HG03460 (cell line): ENCODE results near the gene LRRC8B.
"Not testable (repeated sequence)": the region's sequence is repeated elsewhere in the genome, so short reads cannot be mapped to it uniquely, and the experiment has no call there.

Experiments used
- ATAC-seq: cut with Tn5 transposase; IDR thresholded peaks from one replicate; pipeline ENCODE4 v1.9.1; 2021; ENCODE audit not compliant: unreplicated experiment

Gene LRRC8B

GRCh38 chr1:89578946-89579684, 54.5 kb downstream of the LRRC8B start:
- no peak for ATAC-seq

- no peak for ATAC-seq
Measured at GRCh38 chr1:89580036-89580435, 55.4 kb downstream of the LRRC8B start.

DNA sequence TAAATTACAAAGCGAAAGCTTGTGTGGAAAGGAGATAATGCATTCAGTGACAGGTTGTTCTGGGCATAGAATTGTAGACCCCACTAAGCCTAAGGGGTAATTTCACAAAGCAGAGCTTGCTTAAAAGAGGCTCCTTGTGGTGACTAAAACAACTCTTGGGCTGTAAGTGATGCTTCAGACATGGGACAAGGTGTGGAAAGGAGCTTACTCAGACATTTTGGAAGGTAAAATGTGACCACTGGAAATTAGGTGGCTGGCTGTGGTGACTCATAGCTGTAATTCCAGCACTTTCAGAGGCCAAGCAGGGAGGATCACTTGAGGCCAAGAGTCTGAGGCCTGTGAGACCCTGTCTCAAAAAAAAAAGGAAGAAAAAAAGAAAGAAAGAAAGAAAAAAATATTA, 57.2 kb downstream of the LRRC8B start:
- no peak for ATAC-seq

- no peak for ATAC-seq
Measured at GRCh38 chr1:89582571-89582970, 57.9 kb downstream of the LRRC8B start.

DNA sequence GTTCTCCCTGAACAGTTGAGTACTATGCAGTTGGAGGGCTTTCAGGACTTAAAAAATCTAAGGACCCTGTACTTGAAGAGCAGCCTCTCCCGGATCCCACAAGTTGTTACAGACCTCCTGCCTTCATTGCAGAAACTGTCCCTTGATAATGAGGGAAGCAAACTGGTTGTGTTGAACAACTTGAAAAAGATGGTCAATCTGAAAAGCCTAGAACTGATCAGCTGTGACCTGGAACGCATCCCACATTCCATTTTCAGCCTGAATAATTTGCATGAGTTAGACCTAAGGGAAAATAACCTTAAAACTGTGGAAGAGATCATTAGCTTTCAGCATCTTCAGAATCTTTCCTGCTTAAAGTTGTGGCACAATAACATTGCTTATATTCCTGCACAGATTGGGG, 59.6 kb downstream of the LRRC8B start:
- ATAC-seq: no peak

DNA sequence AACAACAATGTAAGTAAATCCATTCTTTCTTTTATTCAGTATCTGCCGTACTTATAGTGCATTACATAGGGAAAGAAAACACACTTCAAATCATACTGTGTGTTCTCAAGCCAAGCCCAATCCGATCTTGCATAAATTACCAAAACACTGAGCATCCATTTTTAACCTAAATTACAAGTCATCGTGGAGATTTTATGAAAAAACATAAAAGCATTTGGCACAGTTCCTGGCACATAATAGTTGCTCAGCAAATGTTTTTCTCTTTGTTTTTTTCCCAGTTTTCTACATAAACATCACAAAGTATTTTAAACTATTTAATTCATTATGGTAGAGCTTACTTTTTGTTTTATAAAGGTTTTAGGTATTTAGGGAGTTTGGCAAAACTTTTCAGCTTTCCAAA, 60.2 kb downstream of the LRRC8B start:
- no peak for ATAC-seq

- no peak for ATAC-seq
Measured at GRCh38 chr1:89587729-89588161, 63.1 kb downstream of the LRRC8B start.

DNA sequence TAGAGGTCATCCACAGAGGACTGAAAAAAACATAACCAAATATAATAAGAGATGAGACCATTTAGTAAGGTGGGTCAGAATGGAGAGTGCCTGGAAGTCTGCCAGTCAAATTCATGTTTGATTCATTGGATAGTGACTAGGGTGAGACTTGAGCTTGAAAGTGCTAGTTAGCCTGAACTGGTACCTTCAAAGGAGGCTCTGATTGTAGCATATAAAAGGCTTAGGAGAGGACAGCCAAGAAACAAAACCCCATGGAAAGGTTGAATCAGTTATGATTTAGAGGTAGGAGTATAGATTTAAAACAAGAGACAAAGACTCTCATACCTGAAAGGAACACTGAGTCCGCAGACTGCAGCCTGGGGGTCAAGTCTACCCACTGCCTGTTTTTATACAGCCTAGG, 63.9 kb downstream of the LRRC8B start:
- ATAC-seq: no peak

DNA sequence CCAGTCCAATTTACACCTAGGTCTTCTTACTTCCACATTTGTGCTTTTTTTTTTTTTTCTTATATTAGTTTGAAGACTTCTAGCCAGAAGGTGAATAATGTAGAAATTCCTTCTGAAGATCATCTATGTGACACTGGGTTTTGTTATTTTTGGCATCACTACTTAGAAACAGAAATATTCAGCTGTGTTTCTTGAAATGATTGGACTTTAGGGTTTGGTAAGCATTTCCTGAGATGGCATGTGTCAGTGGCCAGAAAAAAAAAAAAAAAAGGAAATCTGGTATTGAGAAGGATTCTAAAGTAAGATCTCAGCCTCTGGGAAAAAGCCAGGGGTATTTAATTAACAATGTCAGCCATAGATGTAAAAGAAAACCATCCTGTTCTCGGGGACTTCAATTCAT, 64.9 kb downstream of the LRRC8B start:
- no peak for ATAC-seq

DNA sequence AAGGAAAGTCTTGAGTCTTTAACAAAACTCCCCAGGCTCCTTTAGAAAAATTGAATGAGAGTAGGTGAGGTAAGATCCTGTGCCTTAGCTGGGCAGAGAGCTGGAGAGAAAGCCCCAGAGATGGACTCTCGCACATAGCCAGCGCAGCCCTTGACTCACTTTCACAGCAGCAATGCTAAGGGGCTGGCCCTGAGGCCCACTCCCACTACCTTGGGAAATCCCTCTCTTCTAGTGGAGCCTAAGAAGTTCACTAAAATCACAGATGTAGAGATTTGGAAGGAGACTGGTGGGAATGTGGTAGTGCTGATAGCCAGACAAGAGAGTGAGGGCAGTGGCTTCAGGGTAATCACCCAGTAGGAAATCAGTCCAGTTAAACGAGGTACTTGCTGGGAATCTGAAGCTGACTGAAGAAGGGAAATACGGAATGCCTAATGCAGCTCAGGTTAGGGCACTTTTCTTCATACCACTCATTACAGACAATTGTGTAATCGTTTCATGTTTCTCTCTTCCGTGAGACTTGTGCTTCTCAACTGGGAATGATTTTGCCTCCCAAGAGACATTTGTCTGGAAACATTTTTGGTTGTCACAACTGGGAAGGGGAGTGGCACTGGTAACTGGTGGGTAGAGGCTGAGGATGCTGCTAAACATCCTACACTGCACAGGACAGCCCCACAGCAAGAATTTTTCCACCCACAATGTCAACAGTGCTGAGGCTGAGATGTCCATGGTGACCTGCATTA, 65.9 kb downstream of the LRRC8B start:
- ATAC-seq: no peak

GRCh38 chr1:89592861-89593302, 68.3 kb downstream of the LRRC8B start:
- not testable (repeated sequence) for ATAC-seq

- no peak for ATAC-seq
Measured at GRCh38 chr1:89594096-89594740, 69.6 kb downstream of the LRRC8B start.

DNA sequence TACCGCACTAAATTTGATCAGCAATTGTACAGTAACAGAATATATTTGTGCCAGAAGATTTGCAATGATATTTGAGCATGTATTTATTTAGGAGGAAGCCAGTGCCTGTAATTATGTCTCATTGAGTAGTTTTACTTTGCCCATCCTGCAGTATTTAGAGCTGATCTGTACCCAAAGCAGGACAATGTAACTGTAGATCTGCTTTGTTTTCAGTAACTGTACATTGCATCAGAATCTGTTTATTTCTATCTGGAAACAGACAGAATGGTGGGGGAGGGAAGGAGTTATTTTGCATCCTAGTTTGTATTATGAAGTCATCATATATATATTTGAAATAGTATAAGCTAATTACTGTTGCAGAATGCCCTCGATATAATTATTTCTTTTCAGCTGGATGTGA, 72.1 kb downstream of the LRRC8B start:
- ATAC-seq: no peak

DNA sequence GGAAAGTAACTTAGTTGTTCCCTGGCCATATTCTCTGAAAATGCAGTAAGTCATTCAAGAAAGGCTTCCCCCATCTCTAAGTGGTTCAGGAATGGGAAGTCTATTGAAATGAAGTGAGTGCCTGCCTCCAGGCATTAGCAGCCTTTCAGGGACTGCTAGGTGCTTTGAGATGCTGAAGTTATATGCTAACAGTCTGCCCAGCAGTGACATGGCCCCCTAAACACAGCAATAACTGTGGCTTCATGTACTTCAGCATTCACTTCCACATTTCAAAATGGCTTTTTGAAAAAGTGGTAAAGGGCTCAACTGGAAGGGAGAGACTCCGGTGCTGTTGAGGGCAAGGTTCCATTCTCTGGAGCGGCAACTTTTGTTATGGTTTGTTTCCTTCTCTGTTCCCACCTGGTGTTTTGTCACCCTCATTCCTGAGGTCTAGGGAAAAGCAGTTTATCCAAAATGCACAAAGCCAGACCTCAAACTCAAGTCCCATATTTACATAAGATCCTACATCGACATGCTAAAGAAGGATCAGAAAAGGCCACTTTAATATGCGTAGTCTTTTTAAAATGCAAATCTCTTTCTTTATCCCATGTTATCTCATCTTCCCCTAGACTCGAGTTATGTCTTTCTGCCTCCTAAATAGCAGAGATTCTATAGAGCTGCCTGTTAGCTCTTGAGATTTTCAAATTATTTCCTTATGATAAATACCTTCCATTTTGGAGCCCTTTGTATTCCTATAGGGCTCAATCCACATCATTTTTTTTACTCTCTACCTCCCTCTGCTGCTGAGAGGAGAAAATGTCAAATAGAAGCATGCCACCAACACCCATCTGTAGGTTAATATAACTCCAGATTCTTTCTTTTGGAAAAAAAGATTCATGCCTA, 74.1 kb downstream of the LRRC8B start:
- no peak for ATAC-seq

DNA sequence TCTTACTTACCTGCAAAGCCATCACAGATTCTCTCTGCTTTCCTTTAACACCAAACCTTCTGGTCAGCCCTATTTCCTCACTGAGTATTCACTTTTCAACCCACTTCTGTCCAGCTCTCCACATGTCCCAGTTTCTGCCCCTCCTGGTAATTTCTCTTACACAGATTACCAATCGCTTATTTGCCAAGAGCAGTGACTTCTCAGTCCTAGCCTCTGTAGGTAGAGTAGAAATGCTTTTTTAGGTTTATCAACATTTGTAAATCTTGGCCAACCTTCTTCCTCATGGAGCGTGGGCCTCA, 74.7 kb downstream of the LRRC8B start:
- no peak for ATAC-seq

DNA sequence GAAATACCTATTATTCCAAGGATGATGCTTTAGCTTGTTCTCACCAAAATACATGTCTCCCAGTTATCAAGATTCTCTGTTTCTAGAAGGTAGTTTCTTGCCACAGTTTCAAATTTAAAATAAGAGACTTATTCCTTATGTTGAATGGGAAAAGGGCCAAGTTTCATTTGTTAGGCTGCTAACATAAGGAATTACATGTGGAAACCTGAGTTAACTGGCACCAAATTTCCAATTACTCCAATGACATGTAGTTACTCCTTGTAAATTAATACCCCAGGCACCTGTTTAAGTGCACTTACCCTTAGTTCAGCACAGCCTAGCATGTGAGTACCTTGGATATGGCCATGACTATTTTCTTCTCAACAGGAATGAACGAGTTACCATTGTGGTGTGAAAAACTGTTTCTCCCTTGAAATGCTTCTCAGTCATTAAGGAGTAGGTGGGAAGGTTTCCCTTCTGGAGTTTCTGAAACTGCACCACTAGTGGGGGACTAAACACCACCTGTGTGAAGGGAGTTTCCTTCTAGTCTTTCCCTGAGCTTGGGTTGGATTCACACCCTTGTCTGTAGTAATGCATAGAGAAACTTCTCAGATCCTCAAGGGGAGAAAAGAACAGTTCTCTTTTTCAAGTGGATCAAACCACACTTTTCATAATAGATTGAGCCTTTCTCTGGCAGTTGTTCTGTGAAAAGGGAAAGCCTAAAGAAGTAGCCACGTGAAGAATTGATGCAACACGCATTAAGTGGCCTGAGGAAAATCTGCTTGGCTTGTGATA, 76.0 kb downstream of the LRRC8B start:
- ATAC-seq: no peak

GRCh38 chr1:89602871-89603404, 78.3 kb downstream of the LRRC8B start:
- no peak for ATAC-seq

GRCh38 chr1:89603651-89604413, 79.2 kb downstream of the LRRC8B start:
- ATAC-seq: no peak

DNA sequence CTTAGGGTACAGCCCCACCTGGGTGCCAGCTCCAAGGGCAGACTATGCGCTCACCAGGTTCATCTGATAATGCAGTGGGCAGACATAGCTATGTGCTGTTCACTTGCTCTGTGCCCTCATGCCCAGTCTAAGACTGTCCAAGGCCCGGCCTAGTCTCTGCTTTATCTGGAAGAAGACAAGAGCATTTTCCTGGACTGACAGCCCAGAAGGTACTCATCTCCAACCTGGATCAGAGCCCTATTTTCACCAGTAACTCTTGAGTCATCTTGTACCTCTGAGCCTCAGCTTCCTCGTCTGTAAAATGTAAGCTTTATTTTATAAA, 79.7 kb downstream of the LRRC8B start:
- ATAC-seq: no peak

- ATAC-seq: no peak
Measured at GRCh38 chr1:89605692-89606091, 81.1 kb downstream of the LRRC8B start.
